IMR-90 (cell line): ENCODE data around the gene GPR3. TPM values are rescaled to one million over a fixed set of nuclear protein-coding genes. Genes with fewer than 3 reads are reported as not detected.

Experiments
- ATAC-seq: fragments of 200-7000 bp; cut with Tn5 transposase; 2 replicates; pipeline ENCODE4 v1.9.1; 2020; ENCODE audit warnings: low read depth, mild to moderate bottlenecking, moderate library complexity
- BruUV-seq: library from RNA; stranded (reverse); fragments of 400-500 nt; replicated peaks from 2 replicates; lab custom pipeline; 2021; lab: Mats Ljungman, UMichigan
- CTCF ChIA-PET: fragments of 300-600 bp; formaldehyde crosslinking; extraction: SDS; loops from one replicate; lab custom pipeline; 2021; ENCODE audit warnings: antibody characterized with exemption; lab: Yijun Ruan, JAX
- POLR2A ChIA-PET: fragments of 300-600 bp; sonication (Branson Sonifier 250); formaldehyde crosslinking; loops from one replicate; lab custom pipeline; 2022; ENCODE audit warnings: antibody characterized with exemption; ENCODE audit not compliant: unreplicated experiment; lab: Charles Lee
- DNase-seq: peaks from one replicate; pipeline ENCODE4 v3.0.0; 2013
- H2AFZ ChIP-seq: replicated peaks from 2 replicates; pipeline ENCODE3; 2013; ENCODE audit warnings: low read length, mild to moderate bottlenecking; ENCODE audit not compliant: poor library complexity
- H2AK5ac ChIP-seq: 2 replicates; pipeline ENCODE4 v1.6.1; 2013; ENCODE audit warnings: low read depth, low read length, inconsistent platforms
- H2AK9ac ChIP-seq: replicated peaks from 2 replicates; pipeline ENCODE3; 2013; ENCODE audit warnings: mild to moderate bottlenecking, low read depth, low read length, moderate library complexity; ENCODE audit not compliant: poor library complexity
- H2BK120ac ChIP-seq: 2 replicates; pipeline ENCODE4 v1.6.1; 2013; ENCODE audit warnings: low read depth, low read length, inconsistent platforms
- H2BK15ac ChIP-seq: 3 replicates; pipeline ENCODE4 v1.6.1; 2013; ENCODE audit warnings: low read depth, low read length, inconsistent platforms
- H2BK20ac ChIP-seq: 2 replicates; pipeline ENCODE4 v1.6.1; 2013; ENCODE audit warnings: low read depth, mild to moderate bottlenecking, inconsistent platforms, low read length, moderate library complexity
- H2BK5ac ChIP-seq: 2 replicates; pipeline ENCODE4 v1.6.1; 2013; ENCODE audit warnings: mild to moderate bottlenecking, low read depth, low read length, inconsistent platforms; ENCODE audit not compliant: poor library complexity, severe bottlenecking
- H3K14ac ChIP-seq: replicated peaks from 2 replicates; pipeline ENCODE4 v1.6.1; 2013; ENCODE audit warnings: low read depth, low read length, inconsistent platforms
- H3K18ac ChIP-seq: 2 replicates; pipeline ENCODE4 v1.6.1; 2013; ENCODE audit warnings: low read depth, low read length, control low read depth
- H3K23ac ChIP-seq: 2 replicates; pipeline ENCODE4 v1.6.1; 2013; ENCODE audit warnings: low read depth, low read length, inconsistent platforms
- H3K27ac ChIP-seq: 2 replicates; pipeline ENCODE4 v1.5.1; 2013; ENCODE audit warnings: mild to moderate bottlenecking, control low read depth, low read length; ENCODE audit not compliant: insufficient read depth
- H3K27me3 ChIP-seq: 2 replicates; pipeline ENCODE4 v1.6.1; 2013; ENCODE audit warnings: low read length; ENCODE audit not compliant: control insufficient read depth, insufficient read depth
- H3K36me3 ChIP-seq: 2 replicates; pipeline ENCODE4 v1.6.1; 2013; ENCODE audit warnings: low read length, mixed read lengths; ENCODE audit not compliant: control insufficient read depth, insufficient read depth
- H3K4ac ChIP-seq: 2 replicates; pipeline ENCODE4 v1.6.1; 2013; ENCODE audit warnings: low read depth, low read length, inconsistent platforms
- H3K4me1 ChIP-seq: 2 replicates; pipeline ENCODE4 v1.6.1; 2013; ENCODE audit warnings: low read length, mixed read lengths; ENCODE audit not compliant: control insufficient read depth, insufficient read depth
- H3K4me2 ChIP-seq: 2 replicates; pipeline ENCODE4 v1.6.1; 2013; ENCODE audit warnings: low read depth, mild to moderate bottlenecking, control low read depth, low read length, moderate library complexity
- H3K4me3 ChIP-seq: 2 replicates; pipeline ENCODE4 v1.5.1; 2013; ENCODE audit warnings: low read depth, mild to moderate bottlenecking, control low read depth, low read length, moderate library complexity; ENCODE audit not compliant: insufficient read depth
- H3K56ac ChIP-seq: 2 replicates; pipeline ENCODE4 v1.6.1; 2013; ENCODE audit warnings: low read length, inconsistent platforms; ENCODE audit not compliant: insufficient read depth; ENCODE audit errors: extremely low read depth
- H3K79me1 ChIP-seq, 2 experiments: 2 replicates each; pipeline ENCODE4 v1.6.1; 2013; ENCODE audit warnings: low read length in 2 of 2, inconsistent platforms in 1 of 2, low read depth in 1 of 2
- H3K9ac ChIP-seq: 2 replicates; pipeline ENCODE4 v1.6.1; 2013; ENCODE audit warnings: low read depth, low read length, control low read depth
- H3K9me1 ChIP-seq: 2 replicates; pipeline ENCODE4 v1.6.1; 2013; ENCODE audit warnings: low read length, inconsistent platforms; ENCODE audit not compliant: insufficient read depth
- H3K9me3 ChIP-seq: 2 replicates; pipeline ENCODE4 v1.6.1; 2013; ENCODE audit warnings: low read length; ENCODE audit not compliant: control insufficient read depth, insufficient read depth
- H4K20me1 ChIP-seq: 2 replicates; pipeline ENCODE4 v1.6.1; 2013; ENCODE audit warnings: low read length, inconsistent platforms; ENCODE audit not compliant: insufficient read depth
- H4K5ac ChIP-seq: 2 replicates; pipeline ENCODE4 v1.6.1; 2013; ENCODE audit warnings: mild to moderate bottlenecking, low read depth, low read length, control low read depth
- H4K8ac ChIP-seq, 2 experiments: 2 replicates each; pipeline ENCODE4 v1.6.1; 2013; ENCODE audit warnings: low read depth in 2 of 2, low read length in 2 of 2, control low read depth in 1 of 2, inconsistent platforms in 1 of 2
- H4K91ac ChIP-seq: 2 replicates; pipeline ENCODE4 v1.6.1; 2013; ENCODE audit warnings: low read depth, low read length, inconsistent platforms; ENCODE audit not compliant: insufficient read depth
- BHLHE40 ChIP-seq: fragments of 150-350 bp; IDR thresholded peaks from 2 replicates; pipeline ENCODE4 v1.6.1; 2016; ENCODE audit warnings: mild to moderate bottlenecking, low read depth, low read length
- CEBPB ChIP-seq: IDR thresholded peaks from 2 replicates; pipeline ENCODE4 v1.6.1; 2012; ENCODE audit warnings: low read depth, low read length, improper control_type of control experiment
- CHD1 ChIP-seq: IDR thresholded peaks from 2 replicates; pipeline ENCODE4 v1.6.1; 2012; ENCODE audit warnings: low read depth, low read length, improper control_type of control experiment
- FOS ChIP-seq: fragments of 150-350 bp; IDR thresholded peaks from 2 replicates; pipeline ENCODE4 v1.6.1; 2016; ENCODE audit warnings: low read depth, low read length
- MAFK ChIP-seq: IDR thresholded peaks from 2 replicates; pipeline ENCODE4 v1.6.1; 2012; ENCODE audit warnings: low read depth, low read length, improper control_type of control experiment
- MAZ ChIP-seq: IDR thresholded peaks from 2 replicates; pipeline ENCODE4 v1.6.1; 2012; ENCODE audit warnings: low read depth, mild to moderate bottlenecking, low read length, improper control_type of control experiment, moderate library complexity, borderline replicate concordance
- MXI1 ChIP-seq: IDR thresholded peaks from 2 replicates; pipeline ENCODE4 v1.6.1; 2012; ENCODE audit warnings: low read depth, mild to moderate bottlenecking, low read length, moderate library complexity, borderline replicate concordance
- NFE2L2 ChIP-seq: fragments of 150-350 bp; IDR thresholded peaks from 2 replicates; pipeline ENCODE4 v1.6.1; 2016; ENCODE audit warnings: low read depth, mild to moderate bottlenecking, low read length
- POLR2A ChIP-seq: IDR thresholded peaks from 2 replicates; pipeline ENCODE4 v1.6.1; 2012; ENCODE audit warnings: mild to moderate bottlenecking, low read depth, low read length
- RAD21 ChIP-seq: IDR thresholded peaks from 2 replicates; pipeline ENCODE4 v1.6.1; 2012; ENCODE audit warnings: low read length, improper control_type of control experiment
- RCOR1 ChIP-seq: IDR thresholded peaks from 2 replicates; pipeline ENCODE4 v1.6.1; 2012; ENCODE audit warnings: mild to moderate bottlenecking, low read length, improper control_type of control experiment; ENCODE audit not compliant: insufficient replicate concordance
- RFX5 ChIP-seq: IDR thresholded peaks from 2 replicates; pipeline ENCODE4 v1.8.0; 2012; ENCODE audit warnings: low read depth, mild to moderate bottlenecking, low read length, moderate library complexity
- SMC3 ChIP-seq: fragments of 150-350 bp; IDR thresholded peaks from 2 replicates; pipeline ENCODE4 v1.6.1; 2016; ENCODE audit warnings: low read depth, mild to moderate bottlenecking, antibody characterized with exemption, low read length, moderate library complexity
- WGBS, 2 experiments: methylation state at CpG; one replicate each; pipeline versions ENCODE4 v1.1.5 to v1.1.7; 2013; ENCODE audit warnings: missing lambda C conversion rate in 2 of 2; ENCODE audit not compliant: insufficient read length in 1 of 2; ENCODE audit errors: extremely low coverage in 2 of 2; 5-methylcytosine and 5-hydroxymethylcytosine counted together
- dilution Hi-C: fragments of 300-500 bp; cut with HindIII; formaldehyde crosslinking; loops from one replicate; pipeline ENCODE4 v1.14.3; 2018; ENCODE audit warnings: low sequenced_read_pairs; ENCODE audit not compliant: unreplicated experiment
- in situ Hi-C: fragments of 300-500 bp; cut with MboI; formaldehyde crosslinking; loops from 3 replicates; pipeline ENCODE4 v1.14.3; 2019; ENCODE audit warnings: low sequenced_read_pairs, inconsistent platforms, mixed read lengths
- intact Hi-C: fragments of 100-400 bp; cut with micrococcal nuclease; formaldehyde crosslinking; loops from 2 replicates; pipeline ENCODE4 v1.10.0; 2022
- polyA plus RNA-seq, 3 experiments: library from polyadenylated mRNA; depleted of rRNA; stranded (reverse); fragments of >200 nt; gene quantifications; 2 replicates each; pipeline ENCODE4 v1.2.3, GENCODE V29; 2012; ENCODE audit warnings: low replicate concordance in 1 of 3
- total RNA-seq: library from RNA; depleted of rRNA; stranded (reverse); fragments of >200 nt; gene quantifications from 2 replicates; pipeline ENCODE4 v1.2.3, GENCODE V29; 2012
- TF ChIP-seq, protein P1 (sequence below): conservative IDR thresholded peaks from 2 replicates; pipeline ENCODE4 v1.5.1; 2012; ENCODE audit warnings: mild to moderate bottlenecking, low read depth, low read length, improper control_type of control experiment
- TF ChIP-seq, protein P2 (sequence below): fragments of 150-350 bp; IDR thresholded peaks from 2 replicates; pipeline ENCODE4 v1.6.1; 2016; ENCODE audit warnings: low read depth, mild to moderate bottlenecking, low read length, moderate library complexity, borderline replicate concordance
- TF ChIP-seq, protein P3 (sequence below): fragments of 150-350 bp; IDR thresholded peaks from 2 replicates; pipeline ENCODE4 v1.6.1; 2017; ENCODE audit warnings: mild to moderate bottlenecking, antibody characterized with exemption, low read length, low read depth

GPR3 gene
- total and polyA plus RNA-seq, 2 of the 4 experiments (the other 2 are of a cell fraction) = 0.72 to 4.8 TPM

DNA sequence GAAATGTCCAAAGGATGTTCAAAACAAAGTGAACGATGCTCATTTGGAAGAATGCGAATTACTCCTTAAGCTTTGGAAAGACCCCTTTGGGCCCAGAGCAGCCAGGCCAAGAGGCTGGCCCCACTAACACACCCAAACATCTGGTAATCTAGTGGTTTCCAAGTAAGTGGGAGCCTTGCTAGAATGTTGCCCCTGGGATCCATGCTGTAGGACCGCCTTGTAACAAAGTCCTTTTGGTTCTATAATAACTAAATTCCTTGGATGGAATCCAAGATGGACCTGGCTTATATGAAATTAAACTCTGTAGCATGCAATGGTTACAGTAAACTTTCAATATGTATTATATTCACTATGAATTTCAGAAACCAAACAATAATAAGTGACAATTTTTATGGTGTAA is 25.3 kb downstream of the GPR3 start:
- Histone ChIP-seq H3K23ac (peak overlapping the region; percentile 77; the same call in 1 of the 2 replicates), H2BK15ac (no peak overlapping the region), H4K20me1 (no peaks in the 10 kb centered on the region), H3K27ac (peak overlapping the region; percentile 58; the same call in 1 of the 2 replicates), H3K4me2 (no peak overlapping the region), H2BK120ac (no peak overlapping the region), H3K36me3 (peaks cover 38% of the 10 kb centered on the region), H3K27me3 (no peaks in the 10 kb centered on the region), H3K9ac (0 out of 2 replicates have a peak overlapping the region, but pooled peaks have one; percentile 39), H3K4ac (peak overlapping the region; percentile 39; the same call in 1 of the 2 replicates), H2AFZ (no peak overlapping the region), H2AK5ac (peak overlapping the region; percentile 42), H2AK9ac (peak overlapping the region; percentile 71), H2BK20ac (0 out of 2 replicates have a peak overlapping the region, but pooled peaks have one; percentile 20), H4K5ac (peak overlapping the region; percentile 54; the same call in 1 of the 2 replicates), H3K56ac (no peak overlapping the region), H4K91ac (peak overlapping the region; percentile 70), H3K79me1 (peaks cover 29 to 70% of the 10 kb centered on the region in 2 experiments), H4K8ac (peak overlapping the region; percentile 23 to 71; a peak in 2 of 4 replicates), H3K14ac (peak overlapping the region; percentile 33), H2BK5ac (peak overlapping the region; percentile 44), H3K9me3 (no peaks in the 10 kb centered on the region), H3K9me1 (peaks cover 8% of the 10 kb centered on the region; the same call in 1 of the 2 replicates), H3K4me1 (peaks cover 11% of the 10 kb centered on the region), H3K4me3 (no peak overlapping the region), H3K18ac (peak overlapping the region; percentile 60)
- ATAC-seq (no peak), DNase-seq (no peak)
- WGBS, 2 experiments = no CpG with 5 or more reads among the region's 3 CpGs
- CTCF ChIA-PET = interaction anchor here (0.5 to 1.6 kb wide), 3 partner anchors 13 to 1153 kb away, joined by 3 to 5 read pairs (median 3); no protein-coding TSS in a partner anchor
- TF ChIP-seq RCOR1 = no peak
- no peak for TF ChIP-seq NFE2L2
- no peak for TF ChIP-seq SMC3
- no peak for TF ChIP-seq CEBPB
- TF ChIP-seq, protein P1, sequence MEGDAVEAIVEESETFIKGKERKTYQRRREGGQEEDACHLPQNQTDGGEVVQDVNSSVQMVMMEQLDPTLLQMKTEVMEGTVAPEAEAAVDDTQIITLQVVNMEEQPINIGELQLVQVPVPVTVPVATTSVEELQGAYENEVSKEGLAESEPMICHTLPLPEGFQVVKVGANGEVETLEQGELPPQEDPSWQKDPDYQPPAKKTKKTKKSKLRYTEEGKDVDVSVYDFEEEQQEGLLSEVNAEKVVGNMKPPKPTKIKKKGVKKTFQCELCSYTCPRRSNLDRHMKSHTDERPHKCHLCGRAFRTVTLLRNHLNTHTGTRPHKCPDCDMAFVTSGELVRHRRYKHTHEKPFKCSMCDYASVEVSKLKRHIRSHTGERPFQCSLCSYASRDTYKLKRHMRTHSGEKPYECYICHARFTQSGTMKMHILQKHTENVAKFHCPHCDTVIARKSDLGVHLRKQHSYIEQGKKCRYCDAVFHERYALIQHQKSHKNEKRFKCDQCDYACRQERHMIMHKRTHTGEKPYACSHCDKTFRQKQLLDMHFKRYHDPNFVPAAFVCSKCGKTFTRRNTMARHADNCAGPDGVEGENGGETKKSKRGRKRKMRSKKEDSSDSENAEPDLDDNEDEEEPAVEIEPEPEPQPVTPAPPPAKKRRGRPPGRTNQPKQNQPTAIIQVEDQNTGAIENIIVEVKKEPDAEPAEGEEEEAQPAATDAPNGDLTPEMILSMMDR = no peak
- TF ChIP-seq POLR2A = no peak
- TF ChIP-seq, protein P2, sequence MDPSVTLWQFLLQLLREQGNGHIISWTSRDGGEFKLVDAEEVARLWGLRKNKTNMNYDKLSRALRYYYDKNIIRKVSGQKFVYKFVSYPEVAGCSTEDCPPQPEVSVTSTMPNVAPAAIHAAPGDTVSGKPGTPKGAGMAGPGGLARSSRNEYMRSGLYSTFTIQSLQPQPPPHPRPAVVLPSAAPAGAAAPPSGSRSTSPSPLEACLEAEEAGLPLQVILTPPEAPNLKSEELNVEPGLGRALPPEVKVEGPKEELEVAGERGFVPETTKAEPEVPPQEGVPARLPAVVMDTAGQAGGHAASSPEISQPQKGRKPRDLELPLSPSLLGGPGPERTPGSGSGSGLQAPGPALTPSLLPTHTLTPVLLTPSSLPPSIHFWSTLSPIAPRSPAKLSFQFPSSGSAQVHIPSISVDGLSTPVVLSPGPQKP = no peak
- no peak for TF ChIP-seq RFX5
- TF ChIP-seq RAD21 = no peak
- no peak for TF ChIP-seq MAFK
- TF ChIP-seq MAZ = no peak
- TF ChIP-seq CHD1 = no peak
- no peak for TF ChIP-seq BHLHE40
- TF ChIP-seq FOS = no peak
- TF ChIP-seq, protein P3, sequence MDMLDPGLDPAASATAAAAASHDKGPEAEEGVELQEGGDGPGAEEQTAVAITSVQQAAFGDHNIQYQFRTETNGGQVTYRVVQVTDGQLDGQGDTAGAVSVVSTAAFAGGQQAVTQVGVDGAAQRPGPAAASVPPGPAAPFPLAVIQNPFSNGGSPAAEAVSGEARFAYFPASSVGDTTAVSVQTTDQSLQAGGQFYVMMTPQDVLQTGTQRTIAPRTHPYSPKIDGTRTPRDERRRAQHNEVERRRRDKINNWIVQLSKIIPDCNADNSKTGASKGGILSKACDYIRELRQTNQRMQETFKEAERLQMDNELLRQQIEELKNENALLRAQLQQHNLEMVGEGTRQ = no peak
- no peak for TF ChIP-seq MXI1
- intact Hi-C loops (loop anchor here (1.0 to 2.0 kb wide), 2 partner anchors 71 to 110 kb away; no protein-coding TSS in a partner anchor), dilution Hi-C loops (no loop called here), in situ Hi-C loops (loop anchor here (10.0 kb wide), 1 partner anchor 247 kb away; no protein-coding TSS in a partner anchor)
- no TSS peak for BruUV-seq
- POLR2A ChIA-PET = no interaction called here
